PC-3 (cell line): Measurements from ENCODE around the gene FARS2.

Experiments
- CTCF ChIP-seq: fragments of 300-600 bp; sonication (generic); conservative IDR thresholded peaks from 2 replicates; pipeline ENCODE4 v1.5.1; 2017; ENCODE audit warnings: antibody characterized with exemption, low read depth, mild to moderate bottlenecking, low read length
- EZH2 ChIP-seq: fragments of 300-600 bp; sonication (generic); IDR thresholded peaks from one replicate; pipeline ENCODE4 v1.6.1; 2017; ENCODE audit warnings: antibody characterized with exemption, mild to moderate bottlenecking, low read length; ENCODE audit not compliant: unreplicated experiment

- TF ChIP-seq CTCF (no peak), EZH2 (no peak)
Observed at GRCh38 chr6:5729080-5729434, 467.7 kb downstream of the FARS2 start.
